B cell (primary cell): Measurements from ENCODE around the gene PDE11A.

Source experiments
- CTCF ChIP-seq: fragments of 200-600 bp; IDR thresholded peaks from one replicate; pipeline ENCODE4 v1.8.0; 2022; ENCODE audit warnings: antibody characterized with exemption, mild to moderate bottlenecking
- EZH2 ChIP-seq: IDR thresholded peaks from 2 replicates; pipeline ENCODE4 v1.6.1; 2012; ENCODE audit warnings: borderline replicate concordance, low read depth, mild to moderate bottlenecking, moderate library complexity, low read length; ENCODE audit not compliant: insufficient read depth, poor library complexity, severe bottlenecking

- TF ChIP-seq EZH2, result no peak
- no peak for TF ChIP-seq CTCF
Observed at GRCh38 chr2:178044836-178045235, 27.7 kb downstream of the PDE11A start.
